HG03060 (cell line): Measurements from ENCODE around the gene GRIK4.
A peak's percentile ranks its signal among the peaks of the same experiment; 100 is the strongest.

ENCODE experiments used
- ATAC-seq: cut with Tn5 transposase; IDR thresholded peaks from one replicate; pipeline ENCODE4 v1.9.1; 2021; ENCODE audit warnings: low read depth, moderate number of reproducible peaks; ENCODE audit not compliant: unreplicated experiment

The GRIK4 gene

DNA sequence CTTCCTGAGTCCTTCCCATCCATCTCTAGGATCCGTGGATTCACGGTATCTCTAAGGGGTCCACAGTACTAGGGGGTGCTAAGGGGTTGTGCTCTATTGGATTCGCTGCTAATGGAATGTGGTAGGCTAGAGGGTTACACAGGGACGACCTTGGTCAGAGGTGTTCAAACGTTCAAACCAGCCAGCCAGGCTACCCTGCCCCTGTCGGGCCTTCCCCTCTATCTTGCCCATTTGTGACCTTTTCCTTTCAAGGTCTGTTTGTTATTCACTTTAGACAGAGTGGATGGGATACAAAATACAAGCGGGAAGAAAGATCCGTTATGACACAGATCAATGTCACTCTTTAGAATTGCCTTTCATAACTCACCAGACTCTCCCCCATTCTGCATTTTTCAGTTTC, 306.5 kb downstream of the GRIK4 start:
- ATAC-seq = no peak

GRCh38 chr11:120819003-120819402, 307.5 kb downstream of the GRIK4 start:
- no peak for ATAC-seq

- ATAC-seq = no peak
Observed at GRCh38 chr11:120819437-120820365, 308.2 kb downstream of the GRIK4 start.

GRCh38 chr11:120823159-120823558, 311.6 kb downstream of the GRIK4 start:
- no peak for ATAC-seq

DNA sequence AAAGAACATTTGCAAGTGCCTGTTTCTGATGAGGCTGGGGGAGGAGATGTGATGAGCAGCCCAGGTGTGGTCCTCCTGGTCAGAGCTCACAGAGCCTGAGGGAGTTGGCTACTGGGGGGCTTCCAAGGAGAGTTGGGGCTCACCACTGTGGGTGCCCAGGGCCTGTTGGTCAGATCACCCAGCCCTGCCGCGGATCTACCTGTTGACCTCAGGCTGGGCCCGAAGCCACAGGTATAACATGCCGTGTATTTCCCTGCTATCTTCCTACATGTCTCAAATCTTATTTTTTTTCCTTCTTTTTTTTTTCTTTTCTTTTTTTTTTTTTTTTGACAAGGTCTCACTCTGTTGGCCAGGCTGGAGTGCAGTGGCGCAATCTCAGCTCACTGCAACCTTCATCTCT, 312.7 kb downstream of the GRIK4 start:
- ATAC-seq = no peak

DNA sequence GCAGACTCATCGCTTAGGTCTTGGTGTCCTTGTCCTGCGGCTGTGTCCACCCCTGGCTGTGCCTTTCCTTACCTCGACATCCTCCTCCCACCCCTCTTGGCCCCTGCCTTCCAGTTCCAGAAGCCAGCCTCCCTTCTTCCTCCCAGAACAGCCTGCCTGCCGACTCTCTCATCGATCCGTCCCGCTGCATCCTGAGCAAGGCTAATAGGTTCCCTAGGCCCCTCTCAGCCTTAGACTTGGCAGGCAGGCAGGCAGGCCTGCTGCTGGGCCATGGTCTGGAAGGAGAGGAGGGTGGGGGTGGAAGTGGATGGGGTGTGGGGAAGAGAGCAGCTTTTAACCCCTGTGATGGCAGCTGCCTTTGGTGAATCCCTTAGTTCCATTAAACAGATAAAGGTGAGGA, 315.6 kb downstream of the GRIK4 start:
- ATAC-seq = no peak

- ATAC-seq = no peak
Observed at GRCh38 chr11:120827820-120828219, 316.3 kb downstream of the GRIK4 start.

- ATAC-seq = no peak
Observed at GRCh38 chr11:120828847-120829246, 317.3 kb downstream of the GRIK4 start.

GRCh38 chr11:120830085-120830620, 318.6 kb downstream of the GRIK4 start:
- ATAC-seq = no peak

DNA sequence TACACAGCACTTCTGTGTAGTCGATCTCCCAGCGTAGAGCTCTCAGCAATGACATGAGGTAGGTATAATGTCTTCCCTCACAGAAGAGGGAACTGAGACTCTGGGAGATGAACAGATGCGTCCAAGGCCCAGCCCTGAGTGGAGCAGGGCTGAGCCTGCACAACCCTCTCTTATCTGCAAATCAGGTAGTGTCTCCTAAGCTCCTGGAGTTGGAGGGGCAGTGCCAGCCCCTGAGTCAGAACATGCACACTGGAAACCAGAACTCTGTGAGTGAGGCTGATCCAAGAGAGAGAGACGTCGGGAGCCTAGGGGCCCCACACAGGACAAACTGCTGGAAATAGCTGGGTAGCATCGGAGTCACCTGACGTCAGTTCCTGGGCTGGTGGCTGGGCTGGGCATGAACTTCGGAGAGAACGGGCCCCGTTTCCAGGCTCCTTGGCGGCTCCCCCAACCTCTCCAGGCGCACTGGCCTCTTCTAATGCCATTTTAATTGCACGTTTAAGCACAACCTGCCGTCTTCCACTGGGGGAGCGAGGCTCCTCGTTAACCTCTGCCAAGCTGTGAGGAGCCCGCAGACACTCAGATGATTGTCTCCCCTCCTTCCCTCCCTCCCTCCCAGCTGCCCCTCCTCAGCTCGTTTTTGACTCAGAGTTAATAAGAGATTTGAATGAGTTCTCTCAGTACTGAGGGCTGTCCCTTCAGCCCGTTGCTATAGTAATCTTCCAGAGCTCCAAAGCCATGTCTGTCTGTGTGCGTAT, 321.1 kb downstream of the GRIK4 start:
- no peak for ATAC-seq

DNA sequence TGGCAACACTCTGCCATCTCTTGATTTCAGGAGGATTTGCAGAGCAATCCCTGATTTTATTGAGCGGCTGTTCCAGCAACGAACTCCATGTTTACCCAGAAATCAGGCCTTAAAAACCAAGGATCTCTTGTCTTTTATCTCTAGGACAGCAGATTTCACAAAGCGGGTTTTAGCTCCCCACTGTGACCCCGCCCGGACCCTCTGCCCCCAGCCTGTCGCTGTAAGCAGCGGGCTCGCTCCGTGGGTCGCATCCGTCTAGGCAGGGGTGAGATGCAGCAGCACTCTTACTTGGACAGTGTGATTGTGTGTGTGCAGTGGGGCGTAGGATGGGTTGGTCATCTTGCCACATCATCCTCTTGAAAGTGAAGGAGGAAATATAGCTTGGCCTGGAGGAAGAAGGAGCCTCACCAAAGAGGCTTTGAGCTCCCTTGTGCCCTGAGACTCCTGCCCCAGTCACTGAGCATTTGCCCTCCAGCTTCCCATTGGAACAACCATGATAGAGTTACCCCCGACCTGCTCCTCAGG, 323.2 kb downstream of the GRIK4 start:
- ATAC-seq = no peak

- peak; percentile 90 for ATAC-seq
Observed at GRCh38 chr11:120835601-120836228, 324.2 kb downstream of the GRIK4 start.

DNA sequence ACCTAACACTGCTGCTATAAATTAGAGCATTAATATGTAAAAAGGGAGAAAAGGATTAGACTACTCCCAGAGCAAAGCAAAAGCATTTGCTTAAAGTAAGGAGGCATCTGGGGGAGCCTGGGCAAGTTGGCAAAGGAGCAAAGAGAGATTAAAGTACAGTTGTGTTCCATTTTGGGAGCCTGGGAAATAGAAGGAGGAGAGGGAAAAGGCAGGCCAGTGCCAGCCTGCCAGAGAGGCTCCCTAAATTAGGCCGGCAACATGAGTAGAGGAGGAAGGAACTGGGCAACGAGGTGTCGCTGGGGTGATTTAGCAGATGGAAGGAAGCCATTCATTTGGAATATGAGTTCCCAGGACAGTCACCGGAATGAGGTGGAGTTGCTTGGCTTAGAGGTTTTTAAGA, 326.1 kb downstream of the GRIK4 start:
- ATAC-seq = no peak

- no peak for ATAC-seq
Observed at GRCh38 chr11:120839201-120839600, 327.7 kb downstream of the GRIK4 start.

- no peak for ATAC-seq
Observed at GRCh38 chr11:120839846-120840402, 328.4 kb downstream of the GRIK4 start.

DNA sequence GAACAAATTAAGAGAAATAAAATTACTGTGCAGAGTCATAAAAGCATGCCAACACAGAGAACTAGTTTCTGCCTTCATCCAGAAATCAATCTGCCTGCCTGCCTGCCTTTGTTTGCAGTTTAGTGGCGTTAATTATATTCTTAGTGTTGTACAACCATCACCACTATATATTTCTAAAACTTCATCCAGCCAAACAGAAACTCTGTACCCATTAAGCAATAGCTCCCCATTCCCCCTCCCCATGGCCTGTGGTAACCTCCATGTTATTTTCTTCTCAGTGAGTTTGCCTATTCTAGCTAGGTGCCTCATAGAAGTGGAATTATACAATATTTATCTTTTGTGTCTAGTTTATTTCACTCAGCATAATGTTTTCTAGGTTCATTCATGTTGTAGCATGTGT, 329.1 kb downstream of the GRIK4 start:
- ATAC-seq = no peak

GRCh38 chr11:120841074-120841473, 329.5 kb downstream of the GRIK4 start:
- no peak for ATAC-seq

DNA sequence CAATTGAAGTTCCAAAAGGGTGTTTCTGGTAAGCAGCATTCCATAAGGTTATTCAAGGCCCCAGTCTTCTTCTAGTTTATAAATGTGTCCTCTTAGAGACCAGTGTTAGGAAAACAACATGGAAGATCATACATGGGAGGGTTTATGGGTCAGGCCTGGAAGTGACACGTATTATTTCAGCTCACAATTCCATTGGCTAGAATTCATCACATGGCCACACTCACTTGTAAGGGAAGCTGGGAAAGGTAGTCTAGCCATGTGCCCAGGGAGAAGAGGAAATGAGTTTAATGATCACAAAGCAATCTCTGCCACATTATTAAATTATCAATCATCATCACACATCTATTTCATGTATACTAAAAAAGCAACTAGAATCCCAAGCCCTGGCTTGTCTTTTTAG, 330.6 kb downstream of the GRIK4 start:
- ATAC-seq = no peak

DNA sequence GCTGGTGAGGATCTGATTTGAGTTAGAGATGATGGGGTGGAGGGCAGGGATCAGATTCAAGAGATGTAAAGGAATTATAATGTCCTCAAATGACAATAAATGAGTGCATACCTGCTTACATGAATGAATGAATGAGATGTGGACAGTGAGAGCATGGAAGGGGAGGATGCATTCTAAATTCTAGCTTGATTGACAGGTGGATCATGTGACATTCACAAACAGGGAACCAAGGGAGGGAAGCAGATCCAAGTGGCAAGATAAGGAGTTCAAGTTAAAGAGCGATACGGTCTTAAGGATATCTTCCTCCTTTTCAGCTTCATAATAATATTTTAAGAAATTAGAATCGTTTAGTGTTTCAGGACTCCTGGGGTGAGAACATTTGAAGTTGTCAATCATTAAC, 341.9 kb downstream of the GRIK4 start:
- no peak for ATAC-seq

DNA sequence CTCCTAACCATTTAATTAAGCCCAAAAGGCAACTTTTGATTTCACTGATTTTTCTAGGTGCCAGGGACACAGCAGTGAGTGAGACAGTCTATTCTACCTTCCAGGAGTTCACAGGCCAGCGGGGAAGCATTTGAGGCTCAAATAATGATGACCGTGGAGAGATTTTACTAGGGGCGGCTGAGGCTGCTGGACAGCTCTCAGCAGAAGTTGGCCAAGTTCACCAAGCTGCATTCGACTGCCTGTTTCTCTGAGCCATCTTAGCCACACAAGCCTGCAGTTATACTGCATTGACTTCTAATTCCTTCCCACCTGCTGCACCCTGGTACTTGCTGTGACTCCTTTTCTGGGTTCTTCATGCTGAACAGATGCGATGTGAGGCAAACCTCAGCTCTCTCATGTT, 343.4 kb downstream of the GRIK4 start:
- no peak for ATAC-seq
